NCI-H2196 treated with DMSO at 0.1 percent for 48 hours (cell line): ENCODE results near the gene PLP1.
"Not testable (repeated sequence)": the region's sequence is repeated elsewhere in the genome, so short reads cannot be mapped to it uniquely, and the experiment has no call there.

Experiments
- DNase-seq: peaks from one replicate; lab custom pipeline; 2025; ENCODE audit not compliant: unreplicated experiment; lab: John Stamatoyannopoulos, UW

PLP1 gene, protein sequence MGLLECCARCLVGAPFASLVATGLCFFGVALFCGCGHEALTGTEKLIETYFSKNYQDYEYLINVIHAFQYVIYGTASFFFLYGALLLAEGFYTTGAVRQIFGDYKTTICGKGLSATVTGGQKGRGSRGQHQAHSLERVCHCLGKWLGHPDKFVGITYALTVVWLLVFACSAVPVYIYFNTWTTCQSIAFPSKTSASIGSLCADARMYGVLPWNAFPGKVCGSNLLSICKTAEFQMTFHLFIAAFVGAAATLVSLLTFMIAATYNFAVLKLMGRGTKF

DNA sequence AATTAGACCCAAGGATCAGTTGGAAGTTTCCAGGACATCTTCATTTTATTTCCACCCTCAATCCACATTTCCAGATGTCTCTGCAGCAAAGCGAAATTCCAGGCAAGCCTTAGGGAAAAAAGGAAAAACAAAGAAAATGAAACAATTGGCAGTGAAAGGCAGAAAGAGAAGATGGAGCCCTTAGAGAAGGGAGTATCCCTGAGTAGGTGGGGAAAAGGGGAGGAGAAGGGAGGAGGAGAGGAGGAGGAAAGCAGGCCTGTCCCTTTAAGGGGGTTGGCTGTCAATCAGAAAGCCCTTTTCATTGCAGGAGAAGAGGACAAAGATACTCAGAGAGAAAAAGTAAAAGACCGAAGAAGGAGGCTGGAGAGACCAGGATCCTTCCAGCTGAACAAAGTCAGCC lies at the start of gene PLP1:
Gene PLP1 (plus strand): TSS at position 295 of the 400 bp plus-strand sequence. CDS start 156 bp downstream, outside the sequence.
- no peak for DNase-seq

DNA sequence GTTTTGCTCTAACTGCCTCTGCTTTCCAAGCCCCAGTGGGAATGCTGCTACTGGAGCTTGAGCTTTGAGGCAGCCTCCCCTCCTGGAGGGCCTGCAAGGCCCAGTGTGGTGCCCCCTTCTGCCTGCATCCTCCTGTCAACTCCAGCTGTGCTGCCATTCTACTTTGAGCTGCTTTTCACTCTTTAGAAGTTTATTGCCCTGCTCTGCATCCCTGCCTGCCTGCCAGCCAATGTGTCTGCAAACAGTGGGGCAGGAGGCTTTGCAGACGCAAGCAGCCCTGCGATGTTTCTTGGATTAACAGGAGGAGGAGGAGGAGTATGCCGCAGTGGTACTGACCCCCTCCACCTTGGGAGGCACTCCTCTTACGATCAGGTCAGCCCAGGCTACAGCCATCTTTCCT lies 49.5 kb upstream of the PLP1 start:
- DNase-seq = no peak

DNA sequence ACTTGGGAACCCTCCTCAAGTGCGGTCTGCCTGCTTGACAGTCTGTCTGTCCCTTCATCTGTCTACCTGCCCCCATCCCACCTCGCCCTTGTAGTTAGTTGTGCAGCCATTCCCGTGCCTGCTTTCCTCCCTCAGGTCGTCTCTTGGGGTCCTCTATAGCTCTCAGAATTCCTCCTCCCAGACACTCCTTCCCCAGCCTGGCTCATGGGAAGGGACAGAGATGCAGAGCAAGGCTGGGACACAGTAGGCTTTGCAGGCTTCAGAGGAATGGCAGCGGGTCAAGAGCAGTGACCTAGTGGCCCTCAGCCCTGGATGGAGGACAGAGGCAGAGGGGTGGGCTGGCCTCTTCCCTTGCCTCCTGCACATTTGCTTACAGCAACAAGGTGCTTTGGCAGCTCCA lies 47.6 kb upstream of the PLP1 start:
- no peak for DNase-seq

DNA sequence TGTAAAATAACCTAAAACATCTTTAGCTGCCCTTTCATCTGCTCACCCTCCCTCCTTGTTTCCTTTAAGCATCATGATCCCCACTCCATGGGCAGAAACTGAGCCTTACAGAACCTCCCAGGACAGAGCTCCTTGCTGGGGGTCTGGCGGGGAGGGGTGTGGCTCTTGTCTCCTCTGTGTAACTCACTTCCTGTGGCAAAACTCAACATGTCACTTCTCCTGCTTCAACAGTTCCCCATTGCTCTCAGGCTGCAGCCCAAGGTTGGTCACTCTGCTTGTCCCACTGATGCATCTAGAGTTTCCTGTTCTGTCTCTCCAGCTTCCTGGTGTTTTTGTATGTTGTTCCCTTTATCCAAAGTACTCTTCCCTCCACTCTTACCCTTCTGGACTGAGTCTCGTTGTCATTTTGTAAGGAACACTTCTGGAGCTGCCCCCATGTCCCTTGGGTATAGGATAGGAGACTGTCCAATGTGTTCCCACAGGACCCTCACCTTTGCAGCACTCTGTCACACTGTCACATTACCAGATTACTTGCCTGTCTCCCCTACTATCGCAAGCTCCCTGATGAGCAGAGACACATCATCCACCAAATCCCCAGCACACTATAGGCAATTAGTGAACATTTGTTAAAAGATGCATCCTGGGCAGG lies 46.4 kb upstream of the PLP1 start:
- no peak for DNase-seq

DNA sequence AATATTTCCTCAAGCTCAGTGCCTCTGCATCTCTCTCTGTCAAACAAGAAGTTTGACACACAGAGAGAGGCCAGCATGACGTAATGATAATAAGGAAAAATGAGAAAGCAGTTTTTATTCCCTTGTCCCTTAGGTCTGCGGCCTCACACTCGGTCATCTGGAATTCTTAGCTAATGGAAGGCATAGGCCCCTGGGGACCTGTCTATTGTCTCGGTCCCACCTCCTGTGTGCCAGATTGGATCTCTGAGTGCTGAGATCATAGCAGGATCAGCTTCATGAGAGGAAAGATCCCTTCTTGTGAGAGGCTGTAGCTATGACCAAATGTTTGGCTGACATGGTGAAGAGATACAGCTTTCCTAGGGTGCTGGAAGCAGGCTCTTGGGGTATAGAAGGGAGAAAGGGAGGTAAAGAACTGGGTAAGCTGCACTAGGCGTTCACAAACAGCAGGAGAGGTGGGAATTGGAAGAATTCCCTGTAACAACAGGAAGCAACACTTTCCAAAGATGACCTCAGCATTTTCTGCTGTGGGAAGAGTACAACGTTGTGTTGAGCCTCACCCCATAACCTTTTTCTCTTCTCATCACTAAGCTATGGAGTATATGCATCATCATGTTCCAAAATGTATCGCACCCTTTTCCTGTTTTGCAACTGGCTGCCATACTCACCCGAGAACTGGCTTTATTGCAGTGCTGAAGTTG lies 45.7 kb upstream of the PLP1 start:
- DNase-seq = no peak

DNA sequence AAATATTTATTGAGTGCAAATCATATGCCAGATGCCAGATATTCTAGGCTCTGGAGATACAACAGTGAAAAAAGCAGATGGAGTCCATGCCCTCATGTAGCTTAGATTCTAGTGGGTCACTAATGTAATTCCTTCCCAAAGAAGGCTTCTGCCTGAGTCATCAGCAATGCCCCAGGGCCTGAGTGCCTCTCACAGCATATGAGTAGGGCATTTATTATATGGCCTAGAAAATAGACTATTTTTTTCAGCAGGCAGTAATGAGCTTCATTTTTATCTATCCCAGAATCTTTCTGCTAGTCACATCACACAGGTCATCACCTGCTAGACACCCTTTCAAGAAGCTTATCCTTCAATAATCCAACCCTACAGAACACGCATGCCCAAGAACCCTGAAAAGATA lies 43.6 kb upstream of the PLP1 start:
- no peak for DNase-seq

DNA sequence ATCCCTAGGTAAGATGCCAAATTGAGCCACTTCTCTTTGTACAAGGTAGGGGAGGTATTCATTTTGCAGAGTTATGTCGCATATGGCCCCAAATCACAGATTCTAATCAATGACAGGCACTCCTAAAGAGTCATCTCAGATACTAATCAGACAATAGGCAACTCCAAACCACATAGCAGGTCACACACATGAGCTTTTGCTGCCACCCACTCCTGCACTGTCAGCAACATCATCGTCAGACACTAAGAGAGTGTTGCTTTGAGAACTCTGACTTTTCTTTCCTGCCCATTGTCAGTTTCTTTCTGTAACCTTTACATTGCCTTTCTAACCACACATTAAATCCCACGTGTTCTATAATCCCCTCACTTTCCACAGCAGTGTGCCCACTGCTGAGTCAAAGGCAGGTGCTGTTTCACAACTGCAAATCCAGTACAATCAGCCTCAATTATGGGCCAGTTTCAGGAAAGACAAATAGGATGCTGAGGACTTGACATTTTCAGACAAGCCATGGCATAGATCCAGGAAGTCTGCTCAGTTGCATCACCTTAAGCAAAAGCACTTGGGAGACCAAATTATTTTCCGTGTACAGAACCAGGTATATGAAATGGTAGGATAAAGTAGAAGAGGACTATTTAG lies 42.4 kb upstream of the PLP1 start:
- DNase-seq = no peak

DNA sequence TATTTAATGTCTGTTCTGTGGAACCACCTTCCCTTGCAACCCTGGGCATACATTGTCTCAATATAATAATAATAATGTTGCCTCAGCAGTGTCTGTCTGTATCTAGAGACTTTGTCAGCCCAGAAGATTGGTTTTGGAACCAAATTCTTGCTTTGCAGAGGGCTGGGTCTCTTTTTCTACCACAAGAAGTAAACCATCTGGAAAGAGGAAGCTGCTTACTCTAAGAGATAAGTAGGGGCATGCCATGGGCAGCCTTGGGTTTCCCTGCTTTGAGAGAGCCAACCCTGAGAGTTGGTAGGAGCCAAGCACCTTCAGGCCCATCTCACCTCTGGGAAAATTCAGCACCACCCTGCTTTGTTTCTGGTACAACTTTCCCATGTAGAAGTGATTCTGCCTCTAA lies 38.9 kb upstream of the PLP1 start:
- DNase-seq = no peak

DNA sequence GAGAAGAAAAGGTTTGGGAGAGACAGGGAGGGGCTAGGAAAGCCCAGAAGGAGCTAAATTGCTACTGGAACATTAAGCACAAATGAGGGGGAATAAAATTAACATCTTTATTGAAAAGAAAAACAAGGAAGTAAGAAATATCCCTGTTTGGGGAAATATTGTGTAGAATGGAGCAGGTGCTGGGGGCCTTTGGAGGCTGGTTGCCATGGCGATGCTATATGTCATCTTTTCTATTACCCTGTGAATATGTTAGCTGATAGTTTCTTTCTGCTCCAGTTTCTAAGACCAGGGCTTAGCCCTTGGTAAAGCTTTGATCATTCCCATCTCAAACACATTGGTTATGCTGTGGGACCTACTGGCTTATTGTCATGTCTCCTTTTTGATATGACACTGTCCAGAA lies 37.2 kb upstream of the PLP1 start:
- DNase-seq = no peak

DNA sequence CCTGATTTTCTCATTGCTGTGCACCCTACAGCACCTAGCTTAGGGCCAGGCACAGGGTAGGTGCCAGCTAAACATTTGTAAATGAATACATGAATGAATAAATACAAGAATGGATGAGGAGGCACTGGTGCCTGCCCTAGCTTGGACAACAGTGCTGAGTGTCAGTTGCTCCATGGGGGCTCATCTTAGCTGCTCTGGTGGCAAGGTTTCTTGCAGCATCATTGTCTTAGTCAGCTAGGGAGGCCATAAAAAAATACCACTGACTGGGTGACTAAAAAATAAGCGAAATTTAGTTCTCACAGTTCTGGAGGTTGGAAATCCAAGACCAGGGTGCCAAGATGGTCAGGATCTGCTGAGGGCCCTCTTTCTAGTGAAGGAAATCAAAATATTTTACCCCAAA lies 34.8 kb upstream of the PLP1 start:
- DNase-seq = no peak

DNA sequence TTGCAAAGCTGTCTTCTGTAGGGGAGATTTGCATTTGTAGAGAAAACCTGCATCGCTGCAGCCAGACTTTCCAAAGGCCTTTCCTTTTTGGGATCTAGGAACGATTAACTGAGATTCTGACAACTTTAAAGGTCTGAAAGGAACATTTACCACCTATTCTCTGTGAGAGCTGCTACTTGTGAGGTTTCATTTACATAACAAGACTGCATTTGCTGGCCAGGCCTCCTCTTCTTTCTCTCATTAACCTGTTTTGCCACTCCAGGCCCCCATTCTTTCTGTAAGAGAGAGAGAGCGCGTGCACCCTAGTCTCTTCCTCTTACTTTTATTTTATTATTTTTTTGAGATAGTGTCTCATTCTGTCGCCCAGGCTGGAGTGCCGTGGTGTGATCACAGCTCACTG lies 34.3 kb upstream of the PLP1 start:
- DNase-seq = no peak

DNA sequence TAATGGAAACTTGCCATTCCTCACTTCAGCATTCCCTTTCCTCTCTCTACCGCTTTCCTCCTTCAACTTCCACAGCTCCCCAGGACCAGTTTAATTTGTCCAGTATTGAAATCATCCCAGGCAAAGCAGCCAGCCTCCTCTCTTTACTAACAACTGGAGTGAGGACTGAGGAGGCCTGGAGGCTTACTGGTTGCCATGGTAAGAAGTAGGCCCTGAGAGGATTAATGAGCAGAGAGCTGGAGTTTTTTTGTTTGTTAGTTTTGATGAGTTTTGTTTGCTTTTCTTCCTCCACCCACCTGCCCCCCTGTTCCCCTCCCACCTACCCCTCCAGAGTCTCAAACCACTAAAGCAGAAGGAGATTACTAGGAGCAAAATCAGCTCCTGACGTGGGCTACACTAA lies 29.5 kb upstream of the PLP1 start:
- DNase-seq = no peak

DNA sequence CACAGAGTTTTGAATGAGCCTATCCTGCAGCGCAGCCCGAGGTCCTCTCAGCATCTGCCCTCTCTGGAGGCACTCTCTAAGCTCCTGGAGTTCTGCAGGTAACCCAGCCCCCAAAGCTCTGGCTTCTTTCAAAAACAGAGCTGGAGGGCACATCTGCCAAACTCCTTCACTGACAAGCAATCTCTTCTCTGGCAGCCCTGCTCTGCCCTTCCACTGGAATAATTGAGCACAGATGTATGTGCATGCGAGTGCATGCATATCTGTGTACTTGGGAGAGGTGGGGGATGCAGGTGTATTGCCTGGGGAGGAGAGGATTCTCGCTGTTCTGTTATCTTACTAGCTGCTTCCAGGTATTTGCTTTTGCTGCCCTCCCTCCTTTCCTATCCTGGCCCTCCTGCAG lies 22.2 kb upstream of the PLP1 start:
- no peak for DNase-seq

DNA sequence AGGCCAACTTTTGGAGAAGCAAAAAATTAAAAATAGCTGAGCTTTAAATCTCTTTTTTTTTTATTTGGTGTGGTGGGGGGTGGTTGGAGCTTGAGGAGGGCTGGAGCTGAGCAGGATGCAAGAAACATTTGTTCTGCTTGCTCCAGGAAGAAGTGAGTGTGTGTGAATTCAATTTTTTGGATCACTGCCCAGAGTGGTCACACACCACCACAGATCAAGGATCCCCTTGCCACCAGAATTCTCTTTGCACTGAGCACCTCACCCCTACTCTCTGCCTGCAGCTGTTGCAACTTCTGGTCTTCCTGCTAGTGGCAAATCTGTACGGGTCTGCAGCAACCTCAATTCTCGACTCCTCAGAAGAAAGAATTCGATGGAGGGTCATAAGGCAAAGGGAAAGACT lies 19.9 kb upstream of the PLP1 start:
- DNase-seq = no peak

DNA sequence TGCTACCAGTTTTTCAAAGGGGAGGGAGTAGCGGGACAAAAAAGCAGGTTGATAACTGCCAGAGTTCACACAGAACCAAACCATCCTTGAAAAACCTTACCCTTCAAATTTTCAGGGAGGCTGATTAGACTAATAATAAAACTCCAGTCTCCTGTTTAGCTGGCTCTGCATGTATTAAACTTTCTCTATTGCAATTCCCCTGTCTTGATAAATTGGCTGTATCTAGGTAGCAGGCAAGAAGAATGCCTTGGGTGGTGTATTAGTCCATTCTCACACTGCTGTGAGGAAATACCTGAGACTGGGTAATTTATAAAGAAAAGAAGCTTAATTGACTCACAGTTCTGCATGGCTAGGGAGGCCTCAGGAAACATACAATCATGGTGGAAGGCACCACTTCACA lies 18.1 kb upstream of the PLP1 start:
- DNase-seq = no peak

DNA sequence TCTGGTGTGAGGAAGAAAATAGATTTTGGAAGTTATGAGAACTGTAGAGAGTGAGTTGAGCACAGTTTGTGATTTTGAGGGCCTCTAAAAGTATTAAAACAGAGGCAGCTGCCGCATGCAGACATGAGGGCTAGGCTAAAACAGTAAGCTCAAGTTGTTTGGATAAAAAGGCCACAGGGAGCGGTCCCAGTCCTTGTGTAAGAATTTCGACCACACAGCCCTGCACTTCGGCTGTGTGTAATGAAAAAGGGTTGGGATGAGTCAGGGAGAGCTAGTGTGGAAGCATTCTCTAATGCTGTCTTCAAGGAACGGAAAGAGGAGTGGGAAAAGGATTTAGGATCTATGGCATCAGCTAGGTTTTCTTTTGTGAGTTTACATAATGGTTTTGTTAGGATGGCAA lies 13.1 kb upstream of the PLP1 start:
- not testable (repeated sequence) for DNase-seq

DNA sequence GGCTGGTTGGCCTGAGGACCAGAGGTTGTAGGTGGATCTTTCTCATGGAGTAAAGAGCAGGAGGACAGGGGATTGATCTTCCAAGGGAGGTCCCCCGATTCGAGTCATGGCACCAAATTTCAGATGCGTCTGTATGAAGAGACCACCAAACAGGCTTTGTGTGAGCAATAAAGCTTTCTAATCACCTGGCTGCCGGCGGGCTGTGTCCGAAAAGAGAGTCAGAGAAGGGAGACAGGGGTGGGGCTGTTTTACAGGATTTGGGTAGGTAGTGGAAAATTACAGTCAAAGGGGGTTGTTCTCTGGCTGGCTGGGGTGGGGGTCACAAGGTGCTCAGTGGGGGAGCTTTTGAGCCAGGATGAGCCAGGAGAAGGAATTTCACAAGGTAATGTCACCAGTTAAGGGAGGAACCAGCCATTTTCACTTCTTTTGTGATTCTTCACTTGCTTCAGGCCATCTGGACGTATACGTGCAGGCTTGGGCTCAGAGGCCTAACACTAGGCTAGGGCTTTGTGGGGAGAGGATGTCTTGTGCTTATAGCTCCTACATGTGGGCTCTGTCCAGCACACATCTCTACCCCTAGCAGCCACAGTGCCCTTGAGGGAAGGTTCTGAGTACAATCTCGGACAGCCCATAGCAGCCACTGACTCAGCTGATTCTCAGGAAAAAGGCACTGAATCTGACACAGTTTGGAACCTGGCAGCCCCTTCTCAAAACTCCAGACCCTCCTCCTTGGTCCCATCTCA lies 9.7 kb upstream of the PLP1 start:
- DNase-seq = not testable (repeated sequence)

DNA sequence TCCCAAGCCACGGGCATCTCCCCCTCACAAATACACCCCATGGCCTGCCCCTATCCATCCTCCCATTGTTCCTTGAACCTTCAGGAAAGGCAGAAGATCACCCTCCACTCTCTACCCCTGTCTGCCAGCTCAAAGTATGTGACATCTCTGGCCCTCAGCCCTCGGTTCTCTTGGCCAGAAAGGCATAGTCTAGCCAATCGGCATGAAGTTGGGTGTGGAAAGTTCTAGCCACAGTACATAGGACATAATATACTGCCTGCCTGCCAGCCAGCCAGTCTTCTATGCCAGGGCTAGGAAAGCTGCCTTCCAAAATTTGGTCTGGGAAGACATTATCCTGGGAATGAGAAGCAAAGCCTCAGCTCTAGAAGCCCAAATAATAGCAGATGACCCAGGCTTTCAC lies 3.2 kb upstream of the PLP1 start:
- no peak for DNase-seq

DNA sequence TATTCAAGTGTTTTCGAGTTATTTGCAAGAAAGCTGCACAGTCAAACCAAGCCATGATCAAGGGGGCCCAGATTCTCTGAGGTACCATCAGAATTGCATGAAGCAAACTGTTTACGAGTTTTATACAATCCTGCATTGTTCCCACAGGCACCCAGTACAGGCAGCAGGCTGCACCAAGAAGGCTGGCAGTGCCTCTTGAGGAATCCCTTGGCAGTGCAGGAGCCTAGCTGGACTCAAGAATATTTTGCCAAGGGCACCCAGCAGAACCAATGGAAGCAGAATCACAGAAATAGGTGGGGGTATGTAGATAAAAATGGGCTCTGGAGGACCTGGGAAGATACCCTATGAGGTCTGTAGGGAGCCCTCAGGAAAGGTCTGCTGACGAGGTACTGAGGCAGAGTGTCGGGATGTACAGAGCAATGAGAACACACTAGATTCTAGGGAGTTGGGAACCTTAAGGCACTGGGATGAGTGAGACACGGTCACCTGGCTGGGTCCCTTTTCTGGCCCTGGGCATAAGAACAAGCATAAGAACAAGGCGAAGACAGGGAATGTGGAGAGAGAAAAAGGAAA lies 2.5 kb upstream of the PLP1 start:
- peak; percentile 3 for DNase-seq

DNA sequence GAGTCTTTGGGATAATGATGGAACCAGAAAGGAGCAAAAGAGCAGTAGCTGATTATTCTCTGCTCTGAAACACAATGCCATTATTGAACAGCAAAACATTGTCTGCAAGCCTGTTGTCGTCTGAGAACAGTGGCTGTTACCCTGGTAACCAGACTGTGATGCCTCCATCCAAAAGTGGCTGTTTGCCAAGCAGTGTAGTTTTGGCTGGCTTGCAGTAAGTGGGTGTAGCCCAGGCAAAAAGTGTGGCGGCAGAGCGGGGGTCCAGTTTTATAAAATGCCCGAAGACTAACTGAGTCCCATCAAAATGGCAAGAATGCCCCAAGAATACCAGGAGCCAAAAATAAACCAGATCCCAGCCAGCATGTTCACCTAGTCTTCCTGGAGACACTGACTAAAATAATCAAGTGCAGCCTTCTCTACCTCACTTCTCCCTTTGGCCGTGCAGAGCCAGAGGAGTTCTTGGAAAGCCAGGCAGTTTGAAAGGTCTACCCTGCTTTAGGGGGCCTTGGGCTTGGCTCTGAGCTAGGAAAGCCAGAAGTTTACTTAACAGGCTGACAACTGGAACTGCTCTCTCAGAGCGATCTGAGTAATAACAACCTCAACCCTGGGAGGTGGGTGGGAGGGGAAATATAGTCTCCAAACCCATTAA lies 2.6 kb downstream of the PLP1 start:
- no peak for DNase-seq
